Measurements from ENCODE around the gene HDAC8. TPM values are rescaled to one million over a fixed set of nuclear protein-coding genes. Genes with fewer than 3 reads are reported as not detected.

Gene HDAC8
- total RNA-seq, 1 experiment from 2014 or later, result 21.4 TPM

GRCh38 chrX:72306085-72306801 is 266.4 kb downstream of the HDAC8 start:
- Histone ChIP-seq H3K18ac (ENCODE audit: insufficient read length, low read depth, low read length) (no peak overlapping the region), H3K27me3 (ENCODE audit: insufficient read depth, low read length) (peaks cover 57% of the 10 kb centered on the region), H3K27ac (ENCODE audit: insufficient read length, low read depth, low read length) (no peak overlapping the region), H3K56ac (ENCODE audit: insufficient read length, low read depth, low read length) (no peak overlapping the region), H2AK5ac (ENCODE audit: insufficient read length, low read length) (no peak overlapping the region), H2BK12ac (ENCODE audit: insufficient read length, low read depth, low read length) (no peak overlapping the region), H3K4me2 (ENCODE audit: insufficient read depth, insufficient read length, low read length) (peak overlapping the region; percentile 70), H3K23me2 (ENCODE audit: insufficient read length, low read depth, low read length, poor library complexity, severe bottlenecking) (peaks cover 27% of the 10 kb centered on the region), H2BK15ac (ENCODE audit: low read depth, low read length) (no peak overlapping the region; the same call in 1 of the 2 replicates), H2BK120ac (ENCODE audit: low read depth, low read length, poor library complexity, severe bottlenecking) (no peak overlapping the region), H3K9me3 (ENCODE audit: control insufficient read depth, low read depth, low read length) (no peaks in the 10 kb centered on the region), H4K5ac (ENCODE audit: insufficient read length, low read depth, low read length) (no peak overlapping the region), H3K14ac (ENCODE audit: insufficient read depth, low read length) (no peak overlapping the region), H3K4ac (ENCODE audit: low read depth, low read length) (no peak overlapping the region), H4K91ac (ENCODE audit: insufficient read length, low read depth, low read length) (no peak overlapping the region), H2BK20ac (ENCODE audit: low read depth, low read length, poor library complexity, severe bottlenecking) (no peak overlapping the region), H3K23ac (ENCODE audit: insufficient read length, low read depth, low read length) (no peak overlapping the region), H2BK5ac (ENCODE audit: insufficient read length, low read length) (no peak overlapping the region), H4K20me1 (ENCODE audit: control insufficient read depth, insufficient read depth, insufficient read length) (no peaks in the 10 kb centered on the region), H3K4me1 (ENCODE audit: insufficient read depth, low read length) (no peaks in the 10 kb centered on the region; the same call in 1 of the 2 replicates), H3K79me2 (ENCODE audit: insufficient read depth, low read length) (no peaks in the 10 kb centered on the region), H2AFZ (ENCODE audit: low read length) (no peak overlapping the region), H3K9ac (ENCODE audit: extremely low read depth, insufficient read length, low read length) (no peak overlapping the region), H3K79me1 (ENCODE audit: insufficient read depth, low read depth, low read length, poor library complexity, severe bottlenecking) (no peaks in the 10 kb centered on the region), H4K8ac (replicated peaks; ENCODE audit: insufficient read length, low read depth, low read length) (no peak overlapping the region), H3T11ph (ENCODE audit: low read length) (no peak overlapping the region)
- Mint-ChIP-seq H3K4me3 (peak overlapping the region; percentile 67 to 88), H3K27ac (no peak overlapping the region), H3K9me3 (peaks cover 54 to 70% of the 10 kb centered on the region in 2 experiments), H3K4me1 (peaks cover 14 to 19% of the 10 kb centered on the region in 2 experiments), H3K27me3 (ENCODE audit: low read depth) (peaks cover 87% of the 10 kb centered on the region), H3K36me3 (ENCODE audit: insufficient read depth in 1 of 3, low read depth in 3 of 3) (peaks cover 0 to 7% (median 7%) of the 10 kb centered on the region in 3 experiments; a peak in 5 of 7 replicates)
- no CpG with 5 or more reads among the region's 92 CpGs for WGBS (ENCODE audit: extremely low coverage, insufficient read length, low lambda C conversion rate)
- DNase-seq, result no peak
- TF ChIP-seq CTCF (conservative IDR thresholded peaks at IDR 0.05), result no peak
